SU-DHL-6 (cell line): ENCODE measurements around the gene TSHB.

Source experiments
- H2AFZ ChIP-seq: fragments of 200-600 bp; sonication (generic); 2 replicates; pipeline ENCODE4 v1.6.1; 2014; ENCODE audit warnings: low read depth, mild to moderate bottlenecking, moderate library complexity, mixed read lengths, antibody characterized with exemption, low read length; ENCODE audit not compliant: severe bottlenecking
- H3F3A ChIP-seq: fragments of 200-600 bp; shearing (Covaris generic); 2 replicates; pipeline ENCODE4 v1.6.0; 2016; ENCODE audit warnings: antibody characterized with exemption, mild to moderate bottlenecking; ENCODE audit not compliant: insufficient read depth
- H3K27ac ChIP-seq: fragments of 200-600 bp; sonication (generic); 2 replicates; pipeline ENCODE4 v1.5.1; 2016; ENCODE audit warnings: low read depth, mild to moderate bottlenecking, low read length, moderate library complexity, mixed read lengths
- H3K27me3 ChIP-seq: fragments of 200-600 bp; sonication (generic), shearing (Covaris generic); 2 replicates; pipeline ENCODE4 v1.6.0; 2014; ENCODE audit warnings: mild to moderate bottlenecking, low read length
- H3K36me3 ChIP-seq: fragments of 200-600 bp; sonication (generic); 2 replicates; pipeline ENCODE4 v1.6.1; 2014; ENCODE audit warnings: mild to moderate bottlenecking, low read length, mixed read lengths
- H3K4me2 ChIP-seq: fragments of 300-600, 200-600 bp; shearing (Covaris generic), sonication (generic); 2 replicates; pipeline ENCODE4 v1.6.0; 2014; ENCODE audit warnings: low read length, low read depth, mild to moderate bottlenecking; ENCODE audit not compliant: poor library complexity, severe bottlenecking
- H3K4me3 ChIP-seq: fragments of 200-600 bp; sonication (generic); 2 replicates; pipeline ENCODE4 v1.5.1; 2014; ENCODE audit warnings: antibody characterized with exemption, low read length, mild to moderate bottlenecking, mixed read lengths; ENCODE audit not compliant: insufficient read depth, poor library complexity, severe bottlenecking
- H3K79me2 ChIP-seq: fragments of 200-600 bp; sonication (generic); 2 replicates; pipeline ENCODE4 v1.6.1; 2014; ENCODE audit warnings: mild to moderate bottlenecking, low read length, moderate library complexity; ENCODE audit not compliant: insufficient read depth
- H3K9ac ChIP-seq: fragments of 200-600 bp; sonication (generic); 2 replicates; pipeline ENCODE4 v1.7.0; 2014; ENCODE audit warnings: mild to moderate bottlenecking, low read length
- H3K9me2 ChIP-seq: fragments of 200-600 bp; sonication (generic); replicated peaks from 2 replicates; pipeline ENCODE4 v1.6.1; 2014; ENCODE audit warnings: low read length; ENCODE audit not compliant: insufficient read depth
- H3K9me3 ChIP-seq: fragments of 200-600 bp; sonication (generic); 2 replicates; pipeline ENCODE4 v1.6.1; 2014; ENCODE audit warnings: low read length, mixed read lengths; ENCODE audit not compliant: insufficient read depth
- H4K20me1 ChIP-seq: fragments of 200-600 bp; sonication (generic); 2 replicates; pipeline ENCODE4 v1.6.1; 2014; ENCODE audit warnings: low read depth, mild to moderate bottlenecking, antibody characterized with exemption, low read length, moderate library complexity, mixed read lengths
- EZH2phosphoT487 ChIP-seq: fragments of 200-600 bp; sonication (generic), shearing (Covaris generic); conservative IDR thresholded peaks from 2 replicates; pipeline ENCODE4 v1.6.1; 2018; ENCODE audit warnings: mild to moderate bottlenecking, antibody characterized with exemption, low read length, moderate library complexity, mixed read lengths
- TF ChIP-seq, protein P1 (sequence below): fragments of 200-600 bp; sonication (generic); IDR thresholded peaks from one replicate; pipeline ENCODE4 v1.5.1; 2017; ENCODE audit warnings: antibody characterized with exemption, mild to moderate bottlenecking, low read length, moderate library complexity; ENCODE audit not compliant: insufficient read depth, poor library complexity, severe bottlenecking

TSHB gene

DNA sequence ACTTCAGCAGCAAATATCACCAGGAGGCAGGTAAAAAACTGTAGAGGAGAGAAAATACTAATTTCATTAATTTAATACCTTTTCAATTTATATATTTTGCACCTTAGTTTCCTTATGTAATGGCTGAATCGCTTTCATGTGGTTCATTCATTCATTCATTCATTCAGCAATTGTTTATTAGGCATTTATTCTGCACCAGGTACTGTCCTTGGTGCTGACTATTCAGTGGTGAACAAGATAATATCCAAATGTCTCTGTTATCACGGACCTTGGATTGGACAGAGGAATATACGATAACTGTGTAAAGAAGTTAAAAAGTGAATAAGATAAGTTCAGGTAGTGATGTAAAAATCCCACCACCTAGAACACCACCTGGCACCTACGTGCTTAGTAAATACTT lies 30.9 kb downstream of the TSHB start:
- Histone ChIP-seq H3K9ac (no peak overlapping the region), H3K9me2 (no peaks in the 10 kb centered on the region), H4K20me1 (no peaks in the 10 kb centered on the region), H3F3A (no peaks in the 10 kb centered on the region), H3K79me2 (no peaks in the 10 kb centered on the region), H3K4me2 (no peak overlapping the region), H3K27me3 (no peaks in the 10 kb centered on the region), H3K27ac (no peak overlapping the region), H2AFZ (no peak overlapping the region), H3K4me3 (no peak overlapping the region), H3K36me3 (no peaks in the 10 kb centered on the region), H3K9me3 (no peaks in the 10 kb centered on the region)
- TF ChIP-seq, protein P1, sequence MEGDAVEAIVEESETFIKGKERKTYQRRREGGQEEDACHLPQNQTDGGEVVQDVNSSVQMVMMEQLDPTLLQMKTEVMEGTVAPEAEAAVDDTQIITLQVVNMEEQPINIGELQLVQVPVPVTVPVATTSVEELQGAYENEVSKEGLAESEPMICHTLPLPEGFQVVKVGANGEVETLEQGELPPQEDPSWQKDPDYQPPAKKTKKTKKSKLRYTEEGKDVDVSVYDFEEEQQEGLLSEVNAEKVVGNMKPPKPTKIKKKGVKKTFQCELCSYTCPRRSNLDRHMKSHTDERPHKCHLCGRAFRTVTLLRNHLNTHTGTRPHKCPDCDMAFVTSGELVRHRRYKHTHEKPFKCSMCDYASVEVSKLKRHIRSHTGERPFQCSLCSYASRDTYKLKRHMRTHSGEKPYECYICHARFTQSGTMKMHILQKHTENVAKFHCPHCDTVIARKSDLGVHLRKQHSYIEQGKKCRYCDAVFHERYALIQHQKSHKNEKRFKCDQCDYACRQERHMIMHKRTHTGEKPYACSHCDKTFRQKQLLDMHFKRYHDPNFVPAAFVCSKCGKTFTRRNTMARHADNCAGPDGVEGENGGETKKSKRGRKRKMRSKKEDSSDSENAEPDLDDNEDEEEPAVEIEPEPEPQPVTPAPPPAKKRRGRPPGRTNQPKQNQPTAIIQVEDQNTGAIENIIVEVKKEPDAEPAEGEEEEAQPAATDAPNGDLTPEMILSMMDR, result no peak
- TF ChIP-seq EZH2phosphoT487, result no peak

DNA sequence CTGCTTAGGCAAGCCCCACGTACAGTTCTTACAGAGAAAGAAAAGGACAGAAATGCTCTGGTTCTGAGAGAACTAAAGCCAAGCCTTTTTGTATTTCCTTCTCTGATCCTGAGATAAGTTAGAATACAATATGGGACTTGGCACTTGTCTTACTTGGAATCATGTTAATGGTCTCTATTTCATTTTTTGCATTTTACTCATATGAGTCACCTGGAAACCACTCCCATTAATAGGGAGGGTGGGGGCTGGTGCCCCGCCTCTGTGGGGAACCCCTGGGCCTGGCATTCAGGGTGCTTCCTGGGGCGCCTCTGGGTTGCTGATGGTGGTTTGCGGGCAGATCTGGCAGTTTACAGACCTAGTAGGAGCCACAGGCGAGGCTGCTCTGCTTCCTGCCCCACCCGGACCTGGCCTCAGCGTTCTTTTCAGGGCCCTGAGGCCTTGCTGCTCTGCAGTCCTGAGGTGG lies 32.9 kb downstream of the TSHB start:
- Histone ChIP-seq H3K27ac (no peak overlapping the region), H3F3A (no peaks in the 10 kb centered on the region), H3K9me2 (no peaks in the 10 kb centered on the region), H3K4me2 (no peak overlapping the region), H3K9me3 (no peaks in the 10 kb centered on the region), H3K36me3 (no peaks in the 10 kb centered on the region), H3K4me3 (no peak overlapping the region), H3K27me3 (no peaks in the 10 kb centered on the region), H4K20me1 (no peaks in the 10 kb centered on the region), H2AFZ (no peak overlapping the region), H3K9ac (no peak overlapping the region), H3K79me2 (no peaks in the 10 kb centered on the region)
- no peak for TF ChIP-seq EZH2phosphoT487
- TF ChIP-seq, protein P1, result no peak

DNA sequence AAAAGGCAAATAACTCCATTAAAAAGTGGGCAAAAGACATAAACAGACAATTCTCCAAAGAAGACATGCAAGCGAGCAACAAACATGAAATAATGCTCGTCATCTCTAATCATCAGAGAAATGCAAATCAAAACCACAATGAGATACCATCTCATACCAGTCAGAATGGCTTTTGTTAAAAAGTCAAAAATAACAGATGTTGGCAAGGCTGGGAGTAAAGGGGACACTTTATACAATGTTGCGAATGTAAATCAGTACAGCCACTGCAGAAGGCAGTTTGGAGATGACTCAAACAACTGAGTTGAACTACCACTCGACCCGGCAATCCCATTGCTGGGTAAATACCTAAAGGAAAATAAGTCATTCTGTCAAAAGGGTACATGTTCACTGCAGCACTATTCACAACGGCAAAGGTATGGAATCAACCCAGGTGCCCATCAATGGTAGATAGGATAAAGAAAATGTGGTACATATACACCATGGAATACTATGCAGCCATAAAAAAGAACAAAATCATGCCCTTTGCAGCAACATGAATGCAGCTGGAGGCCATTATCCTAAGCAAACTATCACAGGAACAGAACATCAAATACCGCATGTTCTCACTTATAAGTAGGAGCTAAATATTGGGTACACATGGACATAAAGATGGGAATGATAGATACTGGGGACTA lies 33.7 kb downstream of the TSHB start:
- H3K4me3 ChIP-seq, result no peak overlapping the region
- H3K9me2 ChIP-seq, result no peaks in the 10 kb centered on the region
- no peaks in the 10 kb centered on the region for H3K9me3 ChIP-seq
- H3K27me3 ChIP-seq, result no peaks in the 10 kb centered on the region
- H3K79me2 ChIP-seq, result no peaks in the 10 kb centered on the region
- H3K27ac ChIP-seq, result no peak overlapping the region
- H3K4me2 ChIP-seq, result no peak overlapping the region
- H2AFZ ChIP-seq, result no peak overlapping the region
- no peaks in the 10 kb centered on the region for H4K20me1 ChIP-seq
- no peaks in the 10 kb centered on the region for H3F3A ChIP-seq
- no peak overlapping the region for H3K9ac ChIP-seq
- no peaks in the 10 kb centered on the region for H3K36me3 ChIP-seq
- no peak for TF ChIP-seq EZH2phosphoT487
- TF ChIP-seq, protein P1, result no peak
